MM.1S (cell line): ENCODE measurements around the gene DTNB.

Experiments used
- EZH2 ChIP-seq: fragments of 300-600 bp; sonication (generic); optimal IDR thresholded peaks from 2 replicates; pipeline ENCODE3; 2017; ENCODE audit warnings: low read depth, mild to moderate bottlenecking, antibody characterized with exemption, low read length, mixed read lengths
- TF ChIP-seq, protein P1 (sequence below): fragments of 300-600 bp; sonication (generic); IDR thresholded peaks from 2 replicates; pipeline ENCODE4 v1.5.1; 2016; ENCODE audit warnings: antibody characterized with exemption, low read length, mixed read lengths

DNA sequence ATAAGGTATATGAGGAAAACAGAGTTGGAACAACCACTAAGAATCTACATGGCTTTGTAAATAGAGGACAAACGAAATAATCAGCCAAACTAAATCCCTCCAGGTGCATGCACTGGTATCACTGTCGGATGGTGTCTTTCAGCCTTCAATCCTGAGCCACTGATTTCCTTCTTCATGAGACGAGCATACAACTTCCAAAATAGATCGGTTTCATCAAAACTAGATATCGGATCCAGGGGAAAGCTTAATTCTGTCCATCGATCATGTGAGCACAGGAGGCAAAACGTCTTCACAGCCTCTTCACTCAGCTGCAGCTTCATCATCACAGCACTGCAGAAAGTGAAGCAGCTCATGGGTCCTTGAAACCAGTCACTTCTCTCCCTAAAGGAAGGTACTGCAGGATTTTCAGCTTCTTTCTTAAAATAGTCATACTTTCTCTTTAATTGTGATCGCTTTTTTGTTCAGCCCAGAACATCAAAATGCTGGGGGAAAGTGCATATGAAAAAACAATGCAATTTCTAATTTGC, 80.5 kb downstream of the DTNB start:
- TF ChIP-seq, protein P1, sequence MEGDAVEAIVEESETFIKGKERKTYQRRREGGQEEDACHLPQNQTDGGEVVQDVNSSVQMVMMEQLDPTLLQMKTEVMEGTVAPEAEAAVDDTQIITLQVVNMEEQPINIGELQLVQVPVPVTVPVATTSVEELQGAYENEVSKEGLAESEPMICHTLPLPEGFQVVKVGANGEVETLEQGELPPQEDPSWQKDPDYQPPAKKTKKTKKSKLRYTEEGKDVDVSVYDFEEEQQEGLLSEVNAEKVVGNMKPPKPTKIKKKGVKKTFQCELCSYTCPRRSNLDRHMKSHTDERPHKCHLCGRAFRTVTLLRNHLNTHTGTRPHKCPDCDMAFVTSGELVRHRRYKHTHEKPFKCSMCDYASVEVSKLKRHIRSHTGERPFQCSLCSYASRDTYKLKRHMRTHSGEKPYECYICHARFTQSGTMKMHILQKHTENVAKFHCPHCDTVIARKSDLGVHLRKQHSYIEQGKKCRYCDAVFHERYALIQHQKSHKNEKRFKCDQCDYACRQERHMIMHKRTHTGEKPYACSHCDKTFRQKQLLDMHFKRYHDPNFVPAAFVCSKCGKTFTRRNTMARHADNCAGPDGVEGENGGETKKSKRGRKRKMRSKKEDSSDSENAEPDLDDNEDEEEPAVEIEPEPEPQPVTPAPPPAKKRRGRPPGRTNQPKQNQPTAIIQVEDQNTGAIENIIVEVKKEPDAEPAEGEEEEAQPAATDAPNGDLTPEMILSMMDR: no peak
- no peak for TF ChIP-seq EZH2
